Subcutaneous abdominal adipose tissue (tissue), 5 donors: ENCODE measurements around the gene CTPS1.

Experiments
- H3K27ac ChIP-seq: one replicate; pipeline ENCODE4 v1.7.0; 2013; ENCODE audit warnings: low read depth, mild to moderate bottlenecking, inconsistent platforms, low read length, moderate library complexity
- H3K27me3 ChIP-seq, 5 donors: one replicate each; pipeline ENCODE4 v1.7.0; 2013; ENCODE audit warnings: low read length in 5 of 5, inconsistent platforms in 1 of 5; ENCODE audit not compliant: control insufficient read depth in 5 of 5, insufficient read depth in 4 of 5
- H3K36me3 ChIP-seq, 5 donors: one replicate each; pipeline ENCODE4 v1.7.0; 2013; ENCODE audit warnings: low read length in 5 of 5; ENCODE audit not compliant: control insufficient read depth in 5 of 5, insufficient read depth in 5 of 5
- H3K4me1 ChIP-seq, 5 donors: one replicate each; pipeline ENCODE4 v1.7.0; 2013; ENCODE audit warnings: low read length in 5 of 5, mild to moderate bottlenecking in 3 of 5, moderate library complexity in 1 of 5; ENCODE audit not compliant: control insufficient read depth in 5 of 5, insufficient read depth in 5 of 5
- H3K4me3 ChIP-seq, 5 donors: one replicate each; pipeline ENCODE4 v1.7.0; 2013; ENCODE audit warnings: low read length in 5 of 5, low read depth in 1 of 5
- H3K9ac ChIP-seq, 5 donors: one replicate each; pipeline ENCODE4 v1.7.0; 2013; ENCODE audit warnings: low read length in 5 of 5, mild to moderate bottlenecking in 4 of 5, moderate library complexity in 3 of 5
- H3K9me3 ChIP-seq, 5 donors: one replicate each; pipeline ENCODE4 v1.7.0; 2013; ENCODE audit warnings: low read length in 5 of 5; ENCODE audit not compliant: control insufficient read depth in 5 of 5
- donor health status: healthy.
- donor health status: healthy.
- donor health status: healthy.
- donor health status: healthy.
- donor health status: healthy.

Gene CTPS1, protein sequence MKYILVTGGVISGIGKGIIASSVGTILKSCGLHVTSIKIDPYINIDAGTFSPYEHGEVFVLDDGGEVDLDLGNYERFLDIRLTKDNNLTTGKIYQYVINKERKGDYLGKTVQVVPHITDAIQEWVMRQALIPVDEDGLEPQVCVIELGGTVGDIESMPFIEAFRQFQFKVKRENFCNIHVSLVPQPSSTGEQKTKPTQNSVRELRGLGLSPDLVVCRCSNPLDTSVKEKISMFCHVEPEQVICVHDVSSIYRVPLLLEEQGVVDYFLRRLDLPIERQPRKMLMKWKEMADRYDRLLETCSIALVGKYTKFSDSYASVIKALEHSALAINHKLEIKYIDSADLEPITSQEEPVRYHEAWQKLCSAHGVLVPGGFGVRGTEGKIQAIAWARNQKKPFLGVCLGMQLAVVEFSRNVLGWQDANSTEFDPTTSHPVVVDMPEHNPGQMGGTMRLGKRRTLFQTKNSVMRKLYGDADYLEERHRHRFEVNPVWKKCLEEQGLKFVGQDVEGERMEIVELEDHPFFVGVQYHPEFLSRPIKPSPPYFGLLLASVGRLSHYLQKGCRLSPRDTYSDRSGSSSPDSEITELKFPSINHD

DNA sequence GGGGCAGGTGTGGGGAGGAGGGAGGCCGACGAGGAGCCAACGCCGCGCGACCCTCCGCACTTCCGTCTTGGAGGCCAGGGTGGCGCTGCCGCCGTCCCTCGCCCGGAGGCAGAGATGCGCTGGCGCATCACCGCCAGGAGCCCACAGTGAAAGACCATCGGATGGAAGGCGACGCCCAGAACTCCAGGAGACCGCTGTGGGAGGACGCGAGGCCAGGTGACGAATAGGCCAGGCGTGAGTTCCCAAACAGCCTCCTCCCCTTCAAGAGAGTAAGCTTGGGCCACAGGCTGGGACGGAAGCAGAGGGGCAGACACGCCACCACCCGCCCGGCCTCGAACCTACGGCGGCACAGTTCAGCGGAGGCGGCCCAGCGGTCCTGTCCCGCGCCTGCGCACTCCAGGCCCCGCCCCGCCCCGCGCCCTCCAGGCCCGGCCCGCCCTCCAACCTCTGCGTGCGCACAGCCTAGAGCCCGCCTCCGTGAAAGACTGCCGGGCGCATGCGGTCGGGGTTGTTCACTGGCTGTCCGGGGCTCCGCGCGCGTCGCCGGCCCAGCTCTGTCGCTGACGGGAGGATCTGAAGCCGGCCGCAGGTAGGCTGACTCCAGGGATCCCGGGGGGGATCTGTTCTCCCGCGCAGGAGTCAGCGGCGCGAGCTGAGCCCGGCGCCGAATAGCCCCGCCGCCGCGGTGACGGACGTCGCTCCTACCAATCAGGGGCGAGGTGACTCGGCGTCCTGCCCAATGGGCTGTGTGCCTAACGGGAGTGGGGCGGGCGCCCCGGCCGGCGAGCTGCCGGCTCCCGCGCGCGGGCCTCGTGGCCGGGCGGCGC is at the start of gene CTPS1:
Gene CTPS1 (plus strand): TSS at position 456 of the 827 bp plus-strand sequence. CDS start 3,595 bp downstream, outside the sequence.
- Histone ChIP-seq H3K27ac (peak within 1 kb of the TSS; percentile 82), H3K4me3 (peak within 1 kb of the TSS; percentile 73 to 86 (median 80)), H3K9me3 (no peaks in the 10 kb centered on the region), H3K9ac (peak within 1 kb of the TSS in 4 of 5 donors; percentile 33 to 92 (median 82)), H3K27me3 (no peaks in the 10 kb centered on the region), H3K36me3 (peaks cover 0 to 2% (median 0%) of the 10 kb centered on the region in 5 donors), H3K4me1 (peaks cover 2 to 29% (median 23%) of the 10 kb centered on the region in 5 donors)

DNA sequence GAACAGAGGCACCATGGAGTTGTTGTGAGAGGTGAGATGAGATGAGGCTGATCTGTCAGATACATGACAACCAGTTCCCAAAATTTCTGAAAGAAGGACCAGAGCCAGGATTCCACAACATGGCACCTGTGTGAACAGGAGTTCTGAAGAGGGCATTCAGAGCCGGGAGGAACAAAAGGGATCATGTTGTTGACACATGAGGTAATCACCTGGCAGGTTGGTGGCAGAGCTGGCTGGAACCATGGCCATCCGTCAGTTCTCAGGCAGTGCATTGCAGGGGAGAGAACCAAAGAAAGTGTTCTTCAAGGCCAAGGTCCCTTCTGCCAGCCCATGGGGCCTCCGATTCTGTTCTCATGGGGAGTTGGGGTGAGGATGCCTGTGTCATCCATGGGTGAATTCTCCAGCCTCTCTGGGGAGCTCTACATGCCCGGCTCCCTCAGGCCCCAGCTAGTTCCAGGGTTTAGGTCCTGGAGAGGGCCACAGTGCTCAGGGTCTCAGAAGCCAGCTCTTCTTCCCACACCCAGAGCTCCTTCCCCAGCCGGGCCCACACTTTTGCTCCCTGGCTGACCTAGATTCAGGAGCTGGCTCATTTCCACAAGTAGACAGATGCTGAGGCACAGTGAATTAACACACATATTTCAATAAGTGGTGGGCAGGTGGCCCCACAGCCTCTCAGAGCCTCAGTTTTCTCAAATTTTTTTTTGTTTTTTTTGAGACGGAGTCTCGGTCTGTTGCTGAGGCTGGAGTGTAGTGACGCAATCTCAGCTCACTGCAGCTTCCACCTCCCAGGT is 49.1 kb upstream of the CTPS1 start:
- no peaks in the 10 kb centered on the region for H3K36me3 ChIP-seq
- no peak overlapping the region for H3K27ac ChIP-seq
- no peaks in the 10 kb centered on the region for H3K27me3 ChIP-seq
- peaks cover 13 to 41% (median 33%) of the 10 kb centered on the region in 5 donors for H3K4me1 ChIP-seq
- no peak overlapping the region for H3K4me3 ChIP-seq
- no peaks in the 10 kb centered on the region for H3K9me3 ChIP-seq
- no peak overlapping the region for H3K9ac ChIP-seq

DNA sequence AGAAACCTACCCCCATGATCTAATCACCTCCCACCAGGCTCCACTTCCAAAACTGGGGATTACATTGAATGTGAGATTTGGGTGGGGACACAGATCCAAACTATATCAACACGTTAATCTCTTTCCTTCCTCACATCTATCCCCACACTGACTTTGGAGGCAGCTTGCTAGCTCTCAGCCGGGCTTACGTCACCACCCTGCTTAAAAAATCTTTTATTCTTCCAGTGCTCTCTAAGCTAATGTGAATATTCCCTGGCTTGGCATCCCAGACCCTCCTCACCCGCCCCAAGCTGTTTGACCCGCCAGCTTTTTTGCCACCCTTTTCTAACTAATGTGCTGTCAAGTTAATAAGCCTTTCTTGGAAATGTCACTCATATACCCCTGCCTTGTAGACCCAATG is 47.9 kb upstream of the CTPS1 start:
- no peaks in the 10 kb centered on the region for H3K27me3 ChIP-seq
- H3K4me1 ChIP-seq, result peaks cover 8 to 32% (median 23%) of the 10 kb centered on the region in 5 donors
- H3K4me3 ChIP-seq, result no peak overlapping the region
- no peaks in the 10 kb centered on the region for H3K9me3 ChIP-seq
- H3K27ac ChIP-seq, result peak overlapping the region; percentile 67
- no peaks in the 10 kb centered on the region for H3K36me3 ChIP-seq
- H3K9ac ChIP-seq, result no peak overlapping the region

DNA sequence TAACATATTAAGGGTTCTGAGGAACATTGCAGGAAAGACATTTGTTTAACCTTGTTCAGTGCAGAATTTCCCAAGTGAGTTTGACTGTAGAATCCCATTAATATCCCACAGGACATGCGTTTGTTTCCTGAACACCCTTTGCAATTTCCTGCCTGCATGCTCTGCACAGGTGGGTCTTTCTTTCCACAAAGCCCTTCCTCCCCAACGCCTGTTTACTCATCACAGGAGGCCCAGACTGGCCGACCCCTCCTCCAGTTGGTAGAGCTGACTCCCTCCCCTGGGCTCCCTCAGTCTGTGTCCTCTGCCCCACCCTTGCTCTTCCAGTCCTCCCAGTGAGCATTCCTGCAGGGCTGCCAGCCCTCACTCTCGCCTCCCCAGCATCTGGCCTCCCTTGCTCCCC is 47.5 kb upstream of the CTPS1 start:
- Histone ChIP-seq H3K9ac (no peak overlapping the region), H3K27me3 (no peaks in the 10 kb centered on the region), H3K4me3 (no peak overlapping the region), H3K36me3 (no peaks in the 10 kb centered on the region), H3K27ac (peak overlapping the region; percentile 67), H3K9me3 (no peaks in the 10 kb centered on the region), H3K4me1 (peaks cover 6 to 32% (median 20%) of the 10 kb centered on the region in 5 donors)

DNA sequence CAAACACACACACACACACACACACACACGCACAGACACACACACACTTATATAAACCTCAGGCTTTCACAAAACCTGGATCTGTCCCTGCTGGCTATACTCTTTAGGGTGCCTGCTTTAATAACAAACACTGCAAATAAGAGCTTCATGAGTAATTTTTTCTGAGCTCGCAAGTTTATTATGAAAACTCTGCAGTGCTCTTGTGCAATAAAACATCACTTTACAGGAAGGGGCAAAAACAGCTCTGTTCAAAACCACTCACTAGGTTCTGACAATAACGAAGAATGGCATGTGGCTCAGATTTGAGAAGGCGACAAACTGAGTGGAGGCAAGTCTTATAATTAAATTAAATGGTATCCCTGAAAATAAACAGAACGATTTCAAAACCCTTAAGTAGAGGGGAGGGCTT is 42.6 kb upstream of the CTPS1 start:
- Histone ChIP-seq H3K27ac (peak overlapping the region; percentile 41), H3K27me3 (no peaks in the 10 kb centered on the region), H3K4me3 (no peak overlapping the region), H3K36me3 (no peaks in the 10 kb centered on the region), H3K4me1 (peaks cover under 1 to 36% (median 19%) of the 10 kb centered on the region in 5 donors), H3K9me3 (no peaks in the 10 kb centered on the region), H3K9ac (no peak overlapping the region)

DNA sequence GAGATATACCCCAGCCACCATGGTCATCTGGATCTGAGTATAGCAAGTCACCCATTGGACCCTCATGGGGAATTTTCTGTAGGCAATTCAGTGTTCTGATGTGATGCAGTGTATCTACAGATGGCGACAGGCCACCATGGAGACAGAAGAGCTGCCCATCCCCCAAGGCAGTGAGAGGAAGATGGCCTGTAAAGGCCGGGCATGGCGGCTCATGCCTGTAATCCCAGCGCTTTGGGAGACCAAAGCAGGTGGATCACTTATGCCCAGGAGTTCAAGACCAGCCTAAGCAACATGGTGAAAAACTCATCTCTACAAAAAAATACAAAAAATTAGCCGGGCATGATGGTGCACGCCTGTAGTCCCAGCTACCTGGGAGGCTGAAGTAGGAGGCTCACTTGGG is 41.1 kb upstream of the CTPS1 start:
- Histone ChIP-seq H3K4me1 (peaks cover 0 to 28% (median 12%) of the 10 kb centered on the region in 5 donors), H3K27ac (peak overlapping the region; percentile 79)

DNA sequence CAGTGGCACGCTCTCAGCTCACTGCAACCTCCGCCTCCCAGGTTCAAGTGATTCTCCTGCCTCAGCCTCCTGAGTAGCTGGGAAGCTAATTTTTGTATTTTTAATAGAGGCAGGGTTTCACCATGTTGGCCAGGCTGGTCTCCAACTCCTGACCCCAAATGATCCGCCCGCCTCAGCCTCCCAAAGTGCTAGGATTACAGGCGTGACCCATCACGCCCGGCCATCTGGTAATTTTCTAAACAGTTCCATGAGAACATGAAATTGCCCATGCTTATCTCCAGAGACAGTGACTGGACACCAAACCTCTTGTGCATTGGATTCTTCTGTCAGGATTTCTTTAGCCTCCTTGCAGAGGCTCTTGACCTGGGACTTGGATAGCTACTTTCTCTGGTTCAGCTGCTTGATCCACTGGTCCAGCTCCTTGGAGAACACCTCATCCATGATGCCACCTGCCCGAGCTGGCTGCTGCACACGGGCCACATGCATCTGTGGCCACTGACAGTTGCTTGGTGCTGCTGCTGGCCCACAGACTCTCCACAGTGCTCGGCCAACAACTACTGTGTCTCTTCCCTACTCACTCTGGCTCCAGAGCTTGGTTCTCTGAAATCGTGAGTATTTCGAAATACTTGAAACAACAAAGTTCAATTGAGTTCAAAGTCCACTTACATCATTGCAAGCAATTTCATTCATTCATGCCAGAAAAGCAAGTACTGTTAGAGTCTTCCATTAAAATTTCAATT is 40.0 kb upstream of the CTPS1 start:
- Histone ChIP-seq H3K9me3 (no peaks in the 10 kb centered on the region), H3K9ac (peak overlapping the region in 2 of 5 donors; percentile 39 to 60), H3K27me3 (no peaks in the 10 kb centered on the region), H3K36me3 (no peaks in the 10 kb centered on the region), H3K4me3 (no peak overlapping the region), H3K4me1 (peaks cover 0 to 30% (median 16%) of the 10 kb centered on the region in 5 donors), H3K27ac (peak overlapping the region; percentile 79)

More for the DNA sequence above, 41.1 kb upstream of the CTPS1 start:
- Histone ChIP-seq H3K9ac (no peak overlapping the region), H3K9me3 (no peaks in the 10 kb centered on the region), H3K4me3 (no peak overlapping the region), H3K36me3 (no peaks in the 10 kb centered on the region), H3K27me3 (no peaks in the 10 kb centered on the region)

DNA sequence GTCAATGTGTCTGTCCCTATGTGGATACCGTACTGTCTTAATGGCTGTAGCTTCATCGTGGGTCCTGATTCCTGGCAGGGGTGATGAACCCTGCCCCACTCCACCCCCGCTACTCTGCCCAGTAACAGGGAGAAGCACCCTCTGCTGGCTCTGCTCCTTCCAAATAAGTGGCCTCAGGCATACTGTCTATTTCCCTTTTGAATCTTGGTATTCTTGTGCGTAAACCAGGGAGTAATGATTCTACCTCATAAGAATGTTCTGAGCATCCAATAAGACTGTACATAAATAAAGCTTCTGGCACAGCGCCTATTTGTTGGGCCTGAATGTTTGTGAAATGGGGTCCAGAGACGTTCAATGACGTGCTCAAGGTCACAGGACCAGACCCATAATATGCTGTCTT is 35.2 kb upstream of the CTPS1 start:
- no peak overlapping the region for H3K9ac ChIP-seq
- H3K27me3 ChIP-seq, result no peaks in the 10 kb centered on the region
- peak overlapping the region; percentile 77 for H3K27ac ChIP-seq
- H3K36me3 ChIP-seq, result no peaks in the 10 kb centered on the region
- peaks cover 0 to 28% (median 22%) of the 10 kb centered on the region in 5 donors for H3K4me1 ChIP-seq
- H3K9me3 ChIP-seq, result peaks cover 0 to 7% (median 0%) of the 10 kb centered on the region in 5 donors
- no peak overlapping the region for H3K4me3 ChIP-seq
